Esophagus squamous epithelium (tissue), 5 donors: ENCODE data around the gene PCDHA2. TPM values are rescaled to one million over a fixed set of nuclear protein-coding genes. Genes with fewer than 3 reads are reported as not detected.
"Not testable (repeated sequence)": the region's sequence is repeated elsewhere in the genome, so short reads cannot be mapped to it uniquely, and the experiment has no call there.

Source experiments
- DNase-seq: peaks from one replicate; lab custom pipeline; 2025; lab: John Stamatoyannopoulos, UW
- H3K27ac ChIP-seq, 4 donors: fragments of 200-600 bp; sonication (generic); one replicate each; pipeline ENCODE4 v1.5.1; 2016 to 2019; ENCODE audit warnings: mild to moderate bottlenecking in 1 of 4
- H3K27me3 ChIP-seq, 4 donors: fragments of 200-600 bp; sonication (generic); 1 replicate in 3 of 4; 2 replicates in 1 of 4; pipeline versions ENCODE4 v1.5.1 to v1.6.0; 2017 to 2021; ENCODE audit warnings: antibody characterized with exemption in 1 of 4
- H3K36me3 ChIP-seq, 3 donors: fragments of 200-600 bp; sonication (generic); one replicate each; pipeline ENCODE4 v1.5.1; 2016 to 2019
- H3K4me1 ChIP-seq, 3 donors: fragments of 200-600 bp; sonication (generic); one replicate each; pipeline ENCODE4 v1.5.1; 2017 to 2019
- H3K4me3 ChIP-seq, 4 donors: fragments of 200-600 bp; sonication (generic); 1 replicate in 3 of 4; 2 replicates in 1 of 4; pipeline ENCODE4 v1.5.1; 2016 to 2019; ENCODE audit warnings: mild to moderate bottlenecking in 2 of 4, moderate library complexity in 1 of 4
- H3K9me3 ChIP-seq, 3 donors: fragments of 200-600 bp; sonication (generic); one replicate each; pipeline ENCODE4 v1.5.1; 2016 to 2019
- CTCF ChIP-seq, 6 experiments: fragments of 450-650 bp in 4 of 6; fragments of 200-600 bp in 2 of 6; sonication (generic) in 2 of 6; IDR thresholded peaks; one replicate each; pipeline ENCODE4 v1.5.1; 2016 to 2019; ENCODE audit warnings: antibody characterized with exemption in 6 of 6, mild to moderate bottlenecking in 4 of 6, moderate library complexity in 4 of 6
- POLR2A ChIP-seq, 4 donors: fragments of 450-650 bp; IDR thresholded peaks; one replicate each; pipeline ENCODE4 v1.6.1; 2017; ENCODE audit warnings: antibody characterized with exemption in 4 of 4, mild to moderate bottlenecking in 4 of 4, moderate library complexity in 3 of 4
- WGBS, 2 donors: methylation state at CpG; one replicate each; pipeline ENCODE4 v1.1.5; 2018; 5-methylcytosine and 5-hydroxymethylcytosine counted together
- intact Hi-C: fragments of 100-400 bp; cut with DNase I; formaldehyde crosslinking; loops from one replicate; pipeline ENCODE4 v1.15.0; 2022
- total RNA-seq, 4 donors: library from RNA; depleted of rRNA; stranded (reverse); fragments of >200 nt; gene quantifications; one replicate each; pipeline ENCODE4 v1.1.0, GENCODE V29; 2016
- donor health status: DM: yes; HTN: yes; CAD: no.

The PCDHA2 gene
- total RNA-seq, 4 donors from 2014 or later: not detected

GRCh38 chr5:140822281-140822629 is 27.6 kb downstream of the PCDHA2 start:
- Histone ChIP-seq H3K27me3 (peaks cover 0 to 33% (median 0%) of the 10 kb centered on the region in 4 donors), H3K9me3 (peaks cover 0 to 31% (median 23%) of the 10 kb centered on the region in 3 donors), H3K4me3 (no peak overlapping the region), H3K4me1 (no peaks in the 10 kb centered on the region), H3K36me3 (no peaks in the 10 kb centered on the region), H3K27ac (no peak overlapping the region)
- 20 to 32% methylated on average over 6 of the region's 6 CpGs for WGBS, 2 donors
- no peak for DNase-seq
- no peak for TF ChIP-seq CTCF (IDR thresholded peaks at IDR 0.05)
- TF ChIP-seq POLR2A (IDR thresholded peaks at IDR 0.05): no peak
- intact Hi-C loops: no loop called here

DNA sequence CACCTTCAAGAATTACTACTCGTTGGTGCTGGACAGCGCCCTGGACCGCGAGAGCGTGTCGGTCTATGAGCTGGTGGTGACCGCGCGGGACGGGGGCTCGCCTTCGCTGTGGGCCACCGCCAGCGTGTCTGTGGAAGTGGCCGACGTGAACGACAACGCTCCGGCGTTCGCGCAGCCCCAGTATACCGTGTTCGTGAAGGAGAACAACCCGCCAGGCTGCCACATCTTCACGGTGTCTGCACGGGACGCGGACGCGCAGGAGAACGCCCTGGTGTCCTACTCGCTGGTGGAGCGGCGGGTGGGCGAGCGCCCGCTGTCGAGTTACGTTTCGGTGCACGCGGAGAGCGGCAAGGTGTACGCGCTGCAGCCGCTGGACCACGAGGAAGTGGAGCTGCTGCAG is 28.3 kb downstream of the PCDHA2 start:
- intact Hi-C loops: not testable (repeated sequence)
- 63 to 78% methylated on average over 22 to 29 of the region's 48 CpGs for WGBS, 2 donors
- peaks cover 0 to 35% (median 28%) of the 10 kb centered on the region in 3 donors for H3K9me3 ChIP-seq

GRCh38 chr5:140823475-140823874 is 28.8 kb downstream of the PCDHA2 start:
- H3K4me1 ChIP-seq: no peaks in the 10 kb centered on the region
- TF ChIP-seq POLR2A (IDR thresholded peaks at IDR 0.05): no peak
- no peak for TF ChIP-seq CTCF (IDR thresholded peaks at IDR 0.05)
- DNase-seq: no peak
- H3K27ac ChIP-seq: no peak overlapping the region
- intact Hi-C loops: no loop called here
- H3K4me3 ChIP-seq: no peak overlapping the region
- 80 to 93% methylated on average over 1 to 11 of the region's 38 CpGs for WGBS, 2 donors
- peaks cover 0 to 45% (median 0%) of the 10 kb centered on the region in 4 donors for H3K27me3 ChIP-seq
- peaks cover 0 to 40% (median 32%) of the 10 kb centered on the region in 3 donors for H3K9me3 ChIP-seq
- H3K36me3 ChIP-seq: no peaks in the 10 kb centered on the region

More for the DNA sequence above, 28.3 kb downstream of the PCDHA2 start:
- DNase-seq, H3K4me1 ChIP-seq, H3K27ac ChIP-seq, H3K36me3 ChIP-seq, H3K4me3 ChIP-seq: not testable (repeated sequence)
- peaks cover 0 to 40% (median 0%) of the 10 kb centered on the region in 4 donors for H3K27me3 ChIP-seq

GRCh38 chr5:140827704-140828361 is 33.2 kb downstream of the PCDHA2 start, which contains the start of gene PCDHA6:
Gene PCDHA6 (plus strand): TSS chr5:140827960. CDS start chr5:140828092, 132 bp downstream.
- 29 to 33% methylated on average over 20 to 23 of the region's 27 CpGs for WGBS, 2 donors
- Histone ChIP-seq H3K9me3 (peaks cover 0 to 41% (median 30%) of the 10 kb centered on the region in 3 donors), H3K4me3 (peak within 1 kb of the TSS in 1 of 4 donors; percentile 13), H3K4me1 (no peaks in the 10 kb centered on the region), H3K27ac (no peak within 1 kb of the TSS), H3K36me3 (no peaks in the 10 kb centered on the region), H3K27me3 (peaks cover 0 to 49% (median 0%) of the 10 kb centered on the region in 4 donors)
- DNase-seq: no peak
- no peak for TF ChIP-seq POLR2A (IDR thresholded peaks at IDR 0.05)
- no peak for TF ChIP-seq CTCF (IDR thresholded peaks at IDR 0.05)
- intact Hi-C loops: no loop called here

DNA sequence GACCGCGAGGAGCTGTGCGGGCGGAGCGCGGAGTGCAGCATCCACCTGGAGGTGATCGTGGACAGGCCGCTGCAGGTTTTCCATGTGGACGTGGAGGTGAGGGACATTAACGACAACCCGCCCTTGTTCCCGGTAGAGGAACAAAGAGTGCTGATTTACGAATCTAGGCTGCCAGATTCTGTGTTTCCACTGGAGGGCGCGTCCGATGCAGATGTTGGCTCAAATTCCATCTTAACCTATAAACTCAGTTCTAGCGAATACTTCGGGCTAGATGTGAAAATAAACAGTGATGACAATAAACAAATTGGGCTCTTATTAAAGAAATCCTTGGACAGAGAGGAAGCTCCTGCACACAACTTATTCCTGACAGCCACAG is 33.7 kb downstream of the PCDHA2 start:
- H3K9me3 ChIP-seq: peaks cover 0 to 36% (median 25%) of the 10 kb centered on the region in 3 donors
- 26 to 41% methylated on average over 10 to 18 of the region's 18 CpGs for WGBS, 2 donors
- DNase-seq: no peak
- no peak for TF ChIP-seq CTCF (IDR thresholded peaks at IDR 0.05)
- TF ChIP-seq POLR2A (IDR thresholded peaks at IDR 0.05): no peak
- no peaks in the 10 kb centered on the region for H3K36me3 ChIP-seq
- H3K4me3 ChIP-seq: no peak overlapping the region
- intact Hi-C loops: no loop called here
- no peak overlapping the region for H3K27ac ChIP-seq
- no peaks in the 10 kb centered on the region for H3K4me1 ChIP-seq
- peaks cover 0 to 45% (median 0%) of the 10 kb centered on the region in 4 donors for H3K27me3 ChIP-seq

DNA sequence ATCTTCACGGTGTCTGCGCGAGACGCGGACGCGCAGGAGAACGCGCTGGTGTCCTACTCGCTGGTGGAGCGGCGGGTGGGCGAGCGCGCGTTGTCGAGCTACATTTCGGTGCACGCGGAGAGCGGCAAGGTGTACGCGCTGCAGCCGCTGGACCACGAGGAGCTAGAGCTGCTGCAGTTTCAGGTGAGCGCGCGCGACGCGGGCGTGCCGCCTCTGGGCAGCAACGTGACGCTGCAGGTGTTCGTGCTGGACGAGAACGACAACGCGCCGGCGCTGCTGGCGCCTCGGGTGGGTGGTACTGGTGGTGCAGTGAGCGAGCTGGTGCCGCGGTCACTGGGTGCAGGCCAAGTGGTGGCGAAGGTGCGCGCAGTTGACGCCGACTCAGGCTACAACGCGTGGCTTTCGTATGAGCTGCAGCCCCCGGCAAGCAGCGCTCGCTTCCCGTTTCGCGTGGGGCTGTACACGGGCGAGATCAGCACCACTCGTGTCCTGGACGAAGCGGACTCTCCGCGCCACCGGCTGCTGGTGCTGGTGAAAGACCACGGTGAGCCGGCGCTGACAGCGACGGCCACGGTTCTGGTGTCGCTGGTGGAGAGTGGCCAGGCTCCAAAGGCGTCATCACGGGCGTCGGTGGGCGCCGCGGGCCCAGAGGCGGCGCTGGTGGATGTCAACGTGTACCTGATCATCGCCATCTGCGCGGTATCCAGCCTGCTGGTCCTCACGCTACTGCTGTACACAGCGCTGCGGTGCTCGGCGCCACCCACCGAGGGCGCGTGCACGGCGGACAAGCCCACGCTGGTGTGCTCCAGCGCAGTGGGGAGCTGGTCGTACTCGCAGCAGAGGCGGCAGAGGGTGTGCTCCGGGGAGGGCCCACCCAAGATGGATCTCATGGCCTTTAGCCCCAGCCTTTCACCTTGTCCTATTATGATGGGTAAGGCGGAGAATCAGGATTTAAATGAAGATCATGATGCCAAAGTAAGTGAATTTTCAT is 35.2 kb downstream of the PCDHA2 start:
- H3K27me3 ChIP-seq: peaks cover 0 to 43% (median 0%) of the 10 kb centered on the region in 4 donors
- intact Hi-C loops, DNase-seq: not testable (repeated sequence)

More for the DNA sequence above, 35.2 kb downstream of the PCDHA2 start:
- peaks cover 0 to 36% (median 24%) of the 10 kb centered on the region in 3 donors for H3K9me3 ChIP-seq
- not testable (repeated sequence) for H3K4me1 ChIP-seq, H3K36me3 ChIP-seq, H3K27ac ChIP-seq, H3K4me3 ChIP-seq
- WGBS, 2 donors: 60 to 63% methylated on average over 12 of the region's 106 CpGs
